ENCODE data around the gene DAB2IP.

DNA sequence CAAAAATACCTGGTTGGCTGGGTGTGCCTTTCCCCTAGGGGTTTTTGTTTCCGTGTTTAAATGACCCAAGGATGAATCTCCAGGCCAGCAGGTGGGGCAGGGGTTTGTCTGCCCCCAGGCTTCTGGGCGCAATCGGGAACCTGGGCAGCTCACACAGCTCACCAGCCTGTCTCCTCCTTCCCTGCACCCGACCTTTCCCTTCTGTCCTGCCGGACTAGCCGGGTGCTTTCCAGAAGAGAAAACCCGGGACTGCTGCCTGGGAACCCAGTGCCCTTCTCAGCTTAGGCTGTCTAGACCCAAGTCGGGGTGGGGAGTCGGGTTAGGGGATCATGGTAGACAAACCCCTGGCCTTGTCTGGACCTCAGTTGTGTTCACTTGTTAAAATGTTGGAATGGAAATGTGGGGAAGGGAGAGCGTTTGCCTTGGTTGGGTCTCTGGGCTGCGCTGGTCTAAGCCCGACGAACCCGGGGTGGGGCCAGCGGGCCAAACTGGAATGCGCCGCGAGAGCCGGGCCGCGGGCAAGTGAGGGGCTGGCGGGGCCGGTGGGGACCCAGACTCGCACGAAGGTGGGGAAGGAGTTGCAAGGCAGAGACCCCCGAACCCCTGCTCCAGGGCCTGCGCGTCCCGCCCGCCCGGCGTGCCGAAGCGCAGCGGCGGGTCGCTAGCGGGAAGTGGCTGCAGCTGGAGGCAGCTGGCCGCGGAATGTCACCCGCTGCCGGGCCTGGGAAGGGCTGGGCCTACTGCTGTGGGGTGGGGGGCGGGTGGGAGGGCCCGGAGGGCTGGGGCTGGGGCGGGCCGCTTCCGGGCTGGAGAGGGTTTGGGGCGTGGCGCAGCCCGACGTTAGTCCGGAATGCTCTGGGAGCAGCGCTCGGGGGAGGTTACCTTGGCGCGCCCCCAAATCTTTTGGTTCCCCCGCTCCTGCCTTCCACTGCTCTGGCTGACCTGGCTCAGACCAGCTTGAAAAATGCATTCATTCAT lies 84.6 kb downstream of the DAB2IP start:
- no peak for TF ChIP-seq TCF7L2 (IDR thresholded peaks at IDR 0.05; ENCODE audit: borderline replicate concordance, extremely low read depth, insufficient read depth, insufficient read length)
- TF ChIP-seq, protein P1, sequence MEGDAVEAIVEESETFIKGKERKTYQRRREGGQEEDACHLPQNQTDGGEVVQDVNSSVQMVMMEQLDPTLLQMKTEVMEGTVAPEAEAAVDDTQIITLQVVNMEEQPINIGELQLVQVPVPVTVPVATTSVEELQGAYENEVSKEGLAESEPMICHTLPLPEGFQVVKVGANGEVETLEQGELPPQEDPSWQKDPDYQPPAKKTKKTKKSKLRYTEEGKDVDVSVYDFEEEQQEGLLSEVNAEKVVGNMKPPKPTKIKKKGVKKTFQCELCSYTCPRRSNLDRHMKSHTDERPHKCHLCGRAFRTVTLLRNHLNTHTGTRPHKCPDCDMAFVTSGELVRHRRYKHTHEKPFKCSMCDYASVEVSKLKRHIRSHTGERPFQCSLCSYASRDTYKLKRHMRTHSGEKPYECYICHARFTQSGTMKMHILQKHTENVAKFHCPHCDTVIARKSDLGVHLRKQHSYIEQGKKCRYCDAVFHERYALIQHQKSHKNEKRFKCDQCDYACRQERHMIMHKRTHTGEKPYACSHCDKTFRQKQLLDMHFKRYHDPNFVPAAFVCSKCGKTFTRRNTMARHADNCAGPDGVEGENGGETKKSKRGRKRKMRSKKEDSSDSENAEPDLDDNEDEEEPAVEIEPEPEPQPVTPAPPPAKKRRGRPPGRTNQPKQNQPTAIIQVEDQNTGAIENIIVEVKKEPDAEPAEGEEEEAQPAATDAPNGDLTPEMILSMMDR (IDR thresholded peaks at IDR 0.05 in 2 of 3, conservative IDR thresholded peaks at IDR 0.05 in 1 of 3; ENCODE audit: borderline replicate concordance in 1 of 3, insufficient read depth in 1 of 3, low read depth in 2 of 3, low read length in 2 of 3), result no peak
- TF ChIP-seq POLR2A (IDR thresholded peaks at IDR 0.05; ENCODE audit: borderline replicate concordance, extremely low read depth, insufficient read depth, insufficient read length), result no peak
- no peak for TF ChIP-seq EZH2 (IDR thresholded peaks at IDR 0.05)

All from HCT116 (cell line).